Measurements from ENCODE around the gene CCDC57.

Gene CCDC57

GRCh38 chr17:82205720-82206508 is 6.7 kb downstream of the CCDC57 start:
- Histone ChIP-seq H3K4me2 (ENCODE audit: low read length) (peak overlapping the region; percentile 61), H3K4me3 (ENCODE audit: low read length) (peak overlapping the region; percentile 49), H3K9me2 (replicated peaks; ENCODE audit: control insufficient read depth, low read length) (no peaks in the 10 kb centered on the region), H3K79me2 (ENCODE audit: control insufficient read depth, low read length) (no peaks in the 10 kb centered on the region), H3K9me3 (ENCODE audit: control insufficient read depth, insufficient read depth, low read length) (no peaks in the 10 kb centered on the region), H4K20me1 (ENCODE audit: control insufficient read depth, insufficient read depth, low read depth, low read length) (no peaks in the 10 kb centered on the region), H3K27me3 (ENCODE audit: control insufficient read depth, low read length) (no peaks in the 10 kb centered on the region), H3F3A (ENCODE audit: control insufficient read depth, insufficient read depth) (no peaks in the 10 kb centered on the region), H3K4me1 (ENCODE audit: control insufficient read depth, low read length) (peaks cover 13% of the 10 kb centered on the region), H3K36me3 (ENCODE audit: control insufficient read depth, low read length) (0 out of 2 replicates have a peak, but pooled peaks cover 2% of the 10 kb centered on the region), H3K27ac (ENCODE audit: low read depth, low read length) (no peak overlapping the region)
- TF ChIP-seq EZH2phosphoT487 (IDR thresholded peaks at IDR 0.05; ENCODE audit: borderline replicate concordance, low read length) = no peak
- peak; percentile 88 for TF ChIP-seq CTCF (IDR thresholded peaks at IDR 0.05; ENCODE audit: low read depth, low read length, poor library complexity, severe bottlenecking)

GRCh38 chr17:82204831-82205719 is 7.6 kb downstream of the CCDC57 start:
- H3K27ac ChIP-seq (ENCODE audit: low read depth, low read length) = no peak overlapping the region

GRCh38 chr17:82203920-82204319 is 8.7 kb downstream of the CCDC57 start:
- no peaks in the 10 kb centered on the region for H3K9me3 ChIP-seq (ENCODE audit: control insufficient read depth, insufficient read depth, low read length)
- 0 out of 2 replicates have a peak, but pooled peaks cover 2% of the 10 kb centered on the region for H3K36me3 ChIP-seq (ENCODE audit: control insufficient read depth, low read length)
- no peaks in the 10 kb centered on the region for H3K27me3 ChIP-seq (ENCODE audit: control insufficient read depth, low read length)
- no peak for TF ChIP-seq CTCF (IDR thresholded peaks at IDR 0.05; ENCODE audit: low read depth, low read length, poor library complexity, severe bottlenecking)
- H3K9me2 ChIP-seq (replicated peaks; ENCODE audit: control insufficient read depth, low read length) = no peaks in the 10 kb centered on the region
- no peak overlapping the region for H3K4me2 ChIP-seq (ENCODE audit: low read length)
- no peaks in the 10 kb centered on the region for H3K79me2 ChIP-seq (ENCODE audit: control insufficient read depth, low read length)
- no peak overlapping the region for H3K4me3 ChIP-seq (ENCODE audit: low read length)
- H3K27ac ChIP-seq (ENCODE audit: low read depth, low read length) = no peak overlapping the region
- H3F3A ChIP-seq (ENCODE audit: control insufficient read depth, insufficient read depth) = no peaks in the 10 kb centered on the region
- no peaks in the 10 kb centered on the region for H4K20me1 ChIP-seq (ENCODE audit: control insufficient read depth, insufficient read depth, low read depth, low read length)
- peaks cover 13% of the 10 kb centered on the region for H3K4me1 ChIP-seq (ENCODE audit: control insufficient read depth, low read length)

More at GRCh38 chr17:82204831-82205719, 7.6 kb downstream of the CCDC57 start:
- Histone ChIP-seq H3K4me1 (ENCODE audit: control insufficient read depth, low read length) (peaks cover 13% of the 10 kb centered on the region), H3K36me3 (ENCODE audit: control insufficient read depth, low read length) (0 out of 2 replicates have a peak, but pooled peaks cover 2% of the 10 kb centered on the region), H3K9me2 (replicated peaks; ENCODE audit: control insufficient read depth, low read length) (no peaks in the 10 kb centered on the region), H3K27me3 (ENCODE audit: control insufficient read depth, low read length) (no peaks in the 10 kb centered on the region), H3K4me2 (ENCODE audit: low read length) (peak overlapping the region; percentile 61; the same call in 1 of the 2 replicates), H3K79me2 (ENCODE audit: control insufficient read depth, low read length) (no peaks in the 10 kb centered on the region), H4K20me1 (ENCODE audit: control insufficient read depth, insufficient read depth, low read depth, low read length) (no peaks in the 10 kb centered on the region), H3K9me3 (ENCODE audit: control insufficient read depth, insufficient read depth, low read length) (no peaks in the 10 kb centered on the region), H3K4me3 (ENCODE audit: low read length) (no peak overlapping the region), H3F3A (ENCODE audit: control insufficient read depth, insufficient read depth) (no peaks in the 10 kb centered on the region)
- TF ChIP-seq CTCF (IDR thresholded peaks at IDR 0.05; ENCODE audit: low read depth, low read length, poor library complexity, severe bottlenecking) = no peak
- TF ChIP-seq EZH2phosphoT487 (IDR thresholded peaks at IDR 0.05; ENCODE audit: borderline replicate concordance, low read length) = no peak
